Measurements from ENCODE around the gene CST9.

The CST9 gene, protein sequence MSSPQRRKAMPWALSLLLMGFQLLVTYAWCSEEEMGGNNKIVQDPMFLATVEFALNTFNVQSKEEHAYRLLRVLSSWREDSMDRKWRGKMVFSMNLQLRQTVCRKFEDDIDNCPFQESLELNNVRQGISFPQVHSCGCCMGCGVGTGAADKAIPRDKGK

DNA sequence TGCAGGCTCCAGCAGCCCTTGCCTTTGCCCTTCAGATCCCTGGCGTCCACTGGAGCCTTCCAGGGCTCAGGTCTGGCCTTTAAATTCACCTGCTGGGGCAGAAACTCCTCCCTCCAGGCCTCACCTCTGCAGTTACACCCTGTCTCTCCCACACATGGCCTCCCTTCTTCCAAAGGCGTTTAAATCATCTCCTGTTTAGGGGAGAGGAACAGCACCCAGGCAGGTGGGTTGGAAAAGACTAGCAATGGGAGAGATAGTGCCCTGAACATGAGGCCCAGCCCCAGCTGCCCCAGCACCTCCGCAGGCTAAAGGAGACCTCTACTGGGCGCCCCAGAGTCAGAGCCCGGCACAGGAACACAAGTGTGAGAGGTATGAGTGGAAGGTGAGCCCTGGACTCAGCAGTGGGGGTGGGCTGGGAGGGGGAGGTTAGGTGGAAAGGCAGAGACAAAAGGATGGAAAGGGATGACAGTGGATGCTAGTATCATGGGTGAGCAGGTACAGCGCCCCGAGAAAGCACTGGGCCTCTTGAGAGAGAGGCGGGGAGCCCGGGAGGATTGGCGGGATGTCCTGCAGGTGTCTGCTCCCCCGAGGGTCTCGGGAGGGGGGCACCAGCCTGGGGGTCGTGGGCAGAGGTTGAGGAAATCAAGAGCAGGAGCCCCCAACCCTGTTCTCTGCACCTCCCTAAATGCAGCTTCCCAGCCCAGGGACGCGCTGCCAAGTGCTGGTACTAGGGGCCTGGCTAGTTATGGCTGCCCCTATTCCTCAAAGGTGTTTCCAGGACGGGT, at the start of gene CST9:
TSS of gene CST9 (minus strand) at position 51 of the 785 bp plus-strand sequence. CDS start 53 bp downstream, outside the sequence.
- DNase-seq (ENCODE audit: low read depth) = no peak

DNA sequence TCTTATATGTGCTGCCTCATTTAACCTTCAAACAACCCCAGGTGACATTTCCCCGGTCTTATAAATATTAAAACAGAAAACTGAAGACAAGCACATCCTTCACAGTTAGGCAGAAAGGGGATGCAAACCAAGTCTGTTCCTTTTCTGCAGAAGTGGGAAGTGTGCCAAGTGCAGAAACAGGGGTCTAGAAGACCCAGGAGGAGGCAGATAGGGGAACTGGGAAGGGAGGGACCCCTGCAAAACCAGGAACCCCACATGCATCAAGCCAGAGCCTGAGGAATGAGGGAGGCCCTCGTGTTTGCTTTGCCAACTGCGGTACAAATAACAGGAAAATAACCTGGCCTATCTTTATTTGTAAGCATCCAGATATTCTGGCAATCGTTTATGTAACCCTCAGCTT, 49.0 kb upstream of the CST9 start:
- DNase-seq (ENCODE audit: low read depth) = no peak

DNA sequence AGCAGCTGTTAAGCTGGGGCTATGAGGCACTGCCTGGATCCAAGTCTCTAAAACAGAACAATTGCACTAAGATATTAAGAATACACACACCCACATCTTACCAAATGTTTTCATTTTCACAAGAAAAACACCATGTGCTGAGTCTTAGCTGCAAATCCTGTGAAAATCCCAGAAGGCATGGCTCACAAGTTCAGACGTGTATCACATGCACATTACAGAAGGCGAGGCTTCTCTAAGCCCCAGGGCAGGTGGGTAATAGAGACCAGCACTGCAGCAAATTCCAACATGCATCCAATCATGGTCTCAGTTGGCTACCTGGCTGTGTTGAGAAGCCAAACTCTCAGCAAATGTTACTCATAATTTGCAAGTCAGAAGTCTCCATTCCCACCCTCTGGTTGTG, 48.3 kb upstream of the CST9 start:
- no peak for DNase-seq (ENCODE audit: low read depth)

GRCh38 chr20:23653400-23653938, 47.8 kb upstream of the CST9 start:
- no peak for DNase-seq (ENCODE audit: low read depth)

GRCh38 chr20:23652926-23653325, 47.2 kb upstream of the CST9 start:
- DNase-seq (ENCODE audit: low read depth) = no peak

GRCh38 chr20:23652371-23652770, 46.7 kb upstream of the CST9 start:
- DNase-seq (ENCODE audit: low read depth) = no peak

GRCh38 chr20:23651117-23651516, 45.4 kb upstream of the CST9 start:
- no peak for DNase-seq (ENCODE audit: low read depth)

GRCh38 chr20:23649830-23650417, 44.2 kb upstream of the CST9 start:
- DNase-seq (ENCODE audit: low read depth) = no peak

- DNase-seq (ENCODE audit: low read depth) = no peak
Observed at GRCh38 chr20:23649242-23649641, 43.5 kb upstream of the CST9 start.

DNA sequence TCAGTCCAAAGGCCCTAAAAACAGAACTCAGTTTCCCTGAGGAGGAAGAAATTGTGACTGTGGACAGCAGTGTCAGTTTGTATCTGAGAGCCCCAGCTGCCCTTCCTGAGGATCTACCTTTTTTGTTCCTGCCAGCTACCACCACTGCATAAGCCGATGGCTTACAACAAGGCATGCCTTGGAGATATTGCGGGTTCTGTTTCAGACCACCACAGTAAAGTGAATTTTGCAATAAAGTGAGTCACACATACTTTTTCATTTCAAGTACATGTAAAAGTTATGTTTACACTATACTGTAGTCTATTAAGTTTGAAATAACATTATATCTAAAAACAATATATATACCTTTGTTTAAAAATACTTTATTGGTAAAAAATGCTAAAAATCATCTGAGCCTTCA, 41.6 kb upstream of the CST9 start:
- DNase-seq (ENCODE audit: low read depth) = no peak

DNA sequence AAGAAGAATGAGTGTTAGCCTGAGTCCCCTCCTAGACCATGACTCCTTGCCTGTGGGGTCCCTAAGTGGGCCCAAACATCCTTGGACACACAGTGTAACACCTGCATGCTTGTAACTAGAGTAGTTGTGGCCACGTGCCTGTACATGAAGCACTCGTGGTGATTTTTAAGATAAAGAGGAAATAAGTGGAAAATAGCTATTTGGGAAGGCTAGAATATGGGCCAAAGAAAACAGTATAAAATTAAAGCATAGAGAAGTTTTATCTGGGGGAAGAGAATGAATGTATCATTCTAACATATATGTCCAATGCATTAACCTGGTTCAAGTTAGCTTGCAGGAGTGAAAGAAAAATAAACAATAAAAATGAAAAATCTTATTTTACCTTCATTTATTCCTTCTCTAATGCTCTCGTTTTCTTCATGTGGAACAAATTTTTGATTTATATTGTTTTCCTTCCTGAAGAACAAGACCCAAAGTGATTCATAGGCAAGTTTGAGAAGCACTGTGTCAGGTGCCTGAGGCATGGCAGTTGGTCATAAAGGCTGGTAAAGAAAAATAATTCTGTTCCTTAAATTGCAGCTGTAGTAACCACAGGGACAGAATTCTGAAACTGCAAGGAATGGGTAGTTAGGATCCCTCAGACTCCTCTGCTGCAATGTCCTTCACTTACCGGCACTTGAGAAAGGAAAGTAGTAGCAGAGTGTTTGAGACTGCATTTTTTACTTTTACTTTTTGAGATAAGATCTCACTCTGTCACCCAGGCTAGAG, 40.6 kb upstream of the CST9 start:
- DNase-seq (ENCODE audit: low read depth) = no peak

DNA sequence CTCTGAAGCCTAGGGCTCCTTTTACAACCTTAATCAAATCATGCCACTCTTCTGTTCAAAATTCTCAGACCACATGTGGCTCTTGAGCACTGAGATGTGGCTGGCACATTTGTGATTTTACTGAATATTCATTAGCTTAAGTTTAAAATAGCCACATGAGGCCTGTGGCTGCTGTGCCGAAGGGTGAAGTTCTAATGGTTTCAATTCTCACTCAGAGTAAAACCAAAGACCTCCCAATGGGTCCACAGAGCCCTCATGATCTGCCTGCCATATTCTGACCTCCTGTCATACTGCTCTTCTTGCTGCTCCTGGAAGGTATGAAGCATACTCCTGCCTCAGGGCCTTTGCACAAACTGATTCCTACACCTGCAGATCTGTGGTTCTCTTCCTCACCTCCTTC, 39.9 kb upstream of the CST9 start:
- no peak for DNase-seq (ENCODE audit: low read depth)

GRCh38 chr20:23644164-23644563, 38.4 kb upstream of the CST9 start:
- no peak for DNase-seq (ENCODE audit: low read depth)

DNA sequence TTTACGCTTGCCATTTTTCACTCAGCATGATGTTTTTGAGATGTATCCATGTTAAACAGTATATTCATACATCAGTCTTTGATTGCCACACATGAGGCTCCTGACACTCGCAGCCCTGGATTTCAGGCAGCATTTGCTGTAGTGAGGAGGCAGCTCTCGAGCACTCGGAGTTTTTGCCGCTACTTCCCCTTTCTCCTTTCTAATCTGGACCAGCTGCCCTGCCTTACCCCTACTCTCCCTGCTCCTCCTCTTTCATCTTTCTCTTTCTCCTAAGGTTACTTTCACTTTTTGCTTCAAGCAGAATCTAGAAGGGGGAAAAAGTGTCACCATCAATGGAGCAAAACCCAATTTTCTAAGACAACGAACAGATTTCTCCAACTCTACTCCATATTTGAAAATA, 37.9 kb upstream of the CST9 start:
- no peak for DNase-seq (ENCODE audit: low read depth)

GRCh38 chr20:23641936-23642751, 36.4 kb upstream of the CST9 start:
- DNase-seq (ENCODE audit: low read depth) = no peak

DNA sequence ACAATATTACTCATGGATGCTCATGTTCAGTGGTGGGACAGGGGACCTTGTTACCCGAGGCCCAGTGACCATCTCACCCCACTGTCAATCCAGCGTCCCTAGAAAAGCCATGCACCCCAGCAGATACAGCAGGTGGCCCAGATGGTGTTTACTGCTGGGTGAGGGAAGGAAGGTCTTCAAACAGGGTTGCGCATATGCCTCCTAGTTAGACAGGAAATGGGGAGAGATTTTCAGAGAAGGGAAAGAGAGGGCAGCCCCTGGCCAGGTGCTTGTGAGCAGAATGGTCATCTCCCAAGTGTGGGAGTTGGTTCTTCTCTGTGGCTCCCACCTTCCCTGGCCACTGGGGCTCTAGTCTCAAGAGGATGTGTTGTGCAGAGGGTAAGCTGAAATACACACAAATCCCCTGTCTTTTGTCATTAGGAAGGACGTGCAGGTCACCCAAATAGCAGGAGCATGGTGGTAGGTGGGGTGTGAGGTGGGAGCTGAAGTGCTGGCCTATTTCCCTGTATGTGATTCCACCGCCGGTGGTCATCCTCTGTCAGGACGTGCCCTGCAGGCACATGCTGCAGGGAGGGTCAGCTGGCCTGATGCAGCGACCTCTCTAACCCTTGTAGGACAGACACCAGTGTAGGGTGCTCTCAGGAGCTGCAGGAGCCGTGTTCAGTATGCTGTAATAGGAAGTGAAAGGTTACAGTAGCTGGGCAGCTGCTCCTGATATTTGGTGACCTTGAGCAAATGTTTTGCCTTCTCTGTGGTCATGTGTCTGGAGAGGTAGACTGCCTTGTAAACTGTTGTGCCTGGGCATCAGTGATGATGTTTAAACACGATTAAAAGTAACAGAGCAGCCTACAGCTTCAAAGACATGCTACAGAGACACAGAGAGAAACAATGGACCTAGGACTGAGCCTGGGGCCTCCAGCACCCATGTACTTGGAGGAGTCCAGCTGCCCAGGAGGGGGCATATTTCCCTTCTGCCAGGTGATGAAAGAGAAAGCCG, 35.3 kb upstream of the CST9 start:
- DNase-seq (ENCODE audit: low read depth) = no peak

DNA sequence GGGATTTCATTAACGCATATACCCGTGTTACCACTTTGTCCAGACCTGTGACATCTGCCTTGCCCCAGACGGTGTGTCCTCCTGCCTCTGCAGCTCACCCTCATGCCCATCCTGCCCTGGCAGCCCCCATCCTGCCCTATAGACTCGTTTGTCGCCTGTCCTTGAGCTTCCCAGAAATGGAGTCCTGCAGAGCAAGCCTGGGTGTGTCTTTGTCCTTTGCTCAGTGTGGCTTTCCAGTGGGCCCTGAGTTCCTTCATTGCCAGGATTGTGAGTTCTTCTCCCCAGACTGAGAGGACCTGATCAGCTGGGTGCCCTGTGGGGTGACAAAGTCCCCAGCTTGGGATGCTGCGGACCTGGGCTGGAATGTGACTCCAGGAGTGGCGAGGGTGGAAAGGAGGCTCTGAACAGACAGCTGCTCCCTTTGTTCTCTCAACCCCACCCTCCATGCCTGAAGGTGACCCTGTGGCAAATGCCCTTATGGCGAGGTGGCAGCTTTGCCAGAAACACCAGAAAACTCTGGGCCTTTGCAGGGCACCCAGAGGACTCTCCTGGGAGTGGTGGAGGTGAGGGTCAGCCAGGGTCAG, 34.4 kb upstream of the CST9 start:
- DNase-seq (ENCODE audit: low read depth) = no peak

- no peak for DNase-seq (ENCODE audit: low read depth)
Observed at GRCh38 chr20:23639490-23639958, 33.8 kb upstream of the CST9 start.

DNA sequence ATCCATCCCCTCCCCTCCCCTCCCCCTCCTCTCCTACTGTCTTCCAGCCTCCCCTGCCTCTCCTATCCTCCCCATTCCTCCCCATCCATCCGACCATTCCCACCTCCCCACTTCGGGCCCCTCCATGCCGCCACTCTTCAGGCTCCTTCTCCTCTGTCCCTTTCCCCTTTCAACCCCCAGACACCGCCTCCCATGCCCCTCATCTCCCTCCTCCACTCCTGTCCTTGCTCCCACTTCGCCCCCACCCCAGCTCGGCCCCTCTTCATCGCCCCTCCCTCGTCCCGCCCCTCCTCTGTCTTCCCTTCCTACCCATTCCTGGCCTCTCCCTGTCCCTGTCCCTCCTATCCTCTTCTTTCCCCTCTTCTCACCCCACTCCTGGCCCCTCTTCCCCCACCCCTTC, 32.6 kb upstream of the CST9 start:
- no peak for DNase-seq (ENCODE audit: low read depth)

Data from activated T-helper 9 cell treated with anti-CD3 and anti-CD28 coated beads, Interleukin-2, amount 50 U/mL, for 16 hours (primary cell).